ENCODE data around the gene DDX19B.

DNA sequence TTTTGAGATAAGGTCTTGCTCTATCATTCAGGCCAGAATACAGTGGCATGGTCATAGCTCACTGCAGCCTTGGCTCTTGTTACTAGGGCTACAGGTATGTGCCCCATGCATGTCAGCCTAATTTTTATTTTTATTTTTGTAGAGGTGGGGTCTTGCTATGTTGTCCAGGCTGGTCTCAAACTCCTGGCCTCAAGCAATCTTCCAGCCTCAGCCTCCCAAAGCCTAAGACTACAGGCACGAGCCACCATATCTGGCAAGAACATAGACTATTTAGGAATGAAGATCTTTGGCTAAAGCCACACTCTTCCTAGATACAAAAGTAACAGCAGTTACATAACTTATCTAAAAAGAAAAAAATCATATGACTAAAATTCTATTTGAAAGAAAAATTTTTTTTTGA, 32.1 kb downstream of the DDX19B start:
- TF ChIP-seq, protein P1, sequence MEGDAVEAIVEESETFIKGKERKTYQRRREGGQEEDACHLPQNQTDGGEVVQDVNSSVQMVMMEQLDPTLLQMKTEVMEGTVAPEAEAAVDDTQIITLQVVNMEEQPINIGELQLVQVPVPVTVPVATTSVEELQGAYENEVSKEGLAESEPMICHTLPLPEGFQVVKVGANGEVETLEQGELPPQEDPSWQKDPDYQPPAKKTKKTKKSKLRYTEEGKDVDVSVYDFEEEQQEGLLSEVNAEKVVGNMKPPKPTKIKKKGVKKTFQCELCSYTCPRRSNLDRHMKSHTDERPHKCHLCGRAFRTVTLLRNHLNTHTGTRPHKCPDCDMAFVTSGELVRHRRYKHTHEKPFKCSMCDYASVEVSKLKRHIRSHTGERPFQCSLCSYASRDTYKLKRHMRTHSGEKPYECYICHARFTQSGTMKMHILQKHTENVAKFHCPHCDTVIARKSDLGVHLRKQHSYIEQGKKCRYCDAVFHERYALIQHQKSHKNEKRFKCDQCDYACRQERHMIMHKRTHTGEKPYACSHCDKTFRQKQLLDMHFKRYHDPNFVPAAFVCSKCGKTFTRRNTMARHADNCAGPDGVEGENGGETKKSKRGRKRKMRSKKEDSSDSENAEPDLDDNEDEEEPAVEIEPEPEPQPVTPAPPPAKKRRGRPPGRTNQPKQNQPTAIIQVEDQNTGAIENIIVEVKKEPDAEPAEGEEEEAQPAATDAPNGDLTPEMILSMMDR (conservative IDR thresholded peaks at IDR 0.05) = no peak
- no peak for TF ChIP-seq ZFX (IDR thresholded peaks at IDR 0.05)
